Prostate gland (tissue), 2 donors: ENCODE data around the gene RHEB. TPM values are rescaled to one million over a fixed set of nuclear protein-coding genes. Genes with fewer than 3 reads are reported as not detected.

Experiments
- DNase-seq: peaks from one replicate; pipeline ENCODE4 v3.0.0-alpha.2; 2019; ENCODE audit warnings: low spot score
- H3K27ac ChIP-seq, 2 donors: fragments of 200-600 bp; sonication (generic); 2 replicates each; pipeline ENCODE4 v1.5.1; 2017 to 2019
- H3K27me3 ChIP-seq: fragments of 200-600 bp; sonication (generic); replicated peaks from 2 replicates; pipeline ENCODE4 v1.5.1; 2019; ENCODE audit not compliant: insufficient read depth
- H3K36me3 ChIP-seq, 2 donors: fragments of 200-600 bp; sonication (generic); 1 replicate in 1 of 2; 2 replicates in 1 of 2; pipeline versions ENCODE4 v1.5.1 to v1.8.1; 2017 to 2019
- H3K4me1 ChIP-seq: fragments of 200-600 bp; sonication (generic); replicated peaks from 2 replicates; pipeline ENCODE4 v1.5.1; 2019
- H3K4me3 ChIP-seq, 2 donors: fragments of 200-600 bp; sonication (generic); 2 replicates each; pipeline ENCODE4 v1.5.1; 2017 to 2019
- H3K9me3 ChIP-seq: fragments of 200-600 bp; sonication (generic); 2 replicates; pipeline ENCODE4 v1.5.1; 2017
- CTCF ChIP-seq, 4 experiments: fragments of 200-600 bp in 2 of 4; fragments of 450-650 bp in 2 of 4; sonication (generic) in 2 of 4; IDR thresholded peaks; 1 replicate in 3 of 4; 2 replicates in 1 of 4; pipeline ENCODE4 v1.5.1; 2016 to 2019; ENCODE audit warnings: antibody characterized with exemption in 4 of 4, mild to moderate bottlenecking in 2 of 4, moderate library complexity in 2 of 4
- POLR2A ChIP-seq: fragments of 450-650 bp; IDR thresholded peaks from one replicate; pipeline ENCODE4 v1.6.1; 2016; ENCODE audit warnings: antibody characterized with exemption, mild to moderate bottlenecking
- POLR2AphosphoS5 ChIP-seq: sonication (generic); formaldehyde crosslinking; IDR thresholded peaks from one replicate; pipeline ENCODE4 v1.6.1; 2017; ENCODE audit warnings: antibody characterized with exemption
- whole genome bisulfite sequencing: methylation state at CpG from one replicate; pipeline ENCODE4 v1.1.5; 2018; 5-methylcytosine and 5-hydroxymethylcytosine counted together
- intact Hi-C: fragments of 100-400 bp; cut with DNase I; formaldehyde crosslinking; loops from one replicate; pipeline ENCODE4 v1.14.2; 2022
- total RNA-seq, 2 donors: library from RNA; depleted of rRNA; stranded (reverse); fragments of >200 nt; gene quantifications; one replicate each; pipeline ENCODE4 v1.1.0, GENCODE V29; 2016

The RHEB gene
- total RNA-seq, 2 donors from 2014 or later, result 59.3 to 63.1 TPM

GRCh38 chr7:151490456-151491105, 29.1 kb downstream of the RHEB start:
- WGBS, result 83% methylated on average over 4 of the region's 4 CpGs

GRCh38 chr7:151489498-151489897, 30.2 kb downstream of the RHEB start:
- H3K27ac ChIP-seq, result no peak overlapping the region
- 75% methylated on average over 2 of the region's 2 CpGs for WGBS
- no peaks in the 10 kb centered on the region for H3K36me3 ChIP-seq

More at GRCh38 chr7:151490456-151491105, 29.1 kb downstream of the RHEB start:
- no peak for TF ChIP-seq POLR2A
- TF ChIP-seq CTCF (IDR thresholded peaks at IDR 0.05), result no peak
- no peak for TF ChIP-seq POLR2AphosphoS5
- intact Hi-C loops, result no loop called here
- H3K27ac ChIP-seq, result no peak overlapping the region
- H3K36me3 ChIP-seq, result no peaks in the 10 kb centered on the region
- no peak overlapping the region for H3K4me3 ChIP-seq
- H3K4me1 ChIP-seq, result no peaks in the 10 kb centered on the region
- H3K9me3 ChIP-seq, result no peaks in the 10 kb centered on the region
- H3K27me3 ChIP-seq, result no peaks in the 10 kb centered on the region
- no peak for DNase-seq

GRCh38 chr7:151488096-151488495, 31.6 kb downstream of the RHEB start:
- no peaks in the 10 kb centered on the region for H3K36me3 ChIP-seq
- TF ChIP-seq POLR2A (no peak), POLR2AphosphoS5 (no peak), CTCF (IDR thresholded peaks at IDR 0.05) (no peak)
- H3K27ac ChIP-seq, result no peak overlapping the region
- no peak overlapping the region for H3K4me3 ChIP-seq
- no peaks in the 10 kb centered on the region for H3K9me3 ChIP-seq
- H3K27me3 ChIP-seq, result no peaks in the 10 kb centered on the region
- DNase-seq, result no peak
- no peaks in the 10 kb centered on the region for H3K4me1 ChIP-seq
- intact Hi-C loops, result no loop called here

More at GRCh38 chr7:151489498-151489897, 30.2 kb downstream of the RHEB start:
- DNase-seq, result no peak
- intact Hi-C loops, result no loop called here
- TF ChIP-seq POLR2A, result no peak
- TF ChIP-seq CTCF (IDR thresholded peaks at IDR 0.05), result no peak
- TF ChIP-seq POLR2AphosphoS5, result no peak
- H3K4me1 ChIP-seq, result no peaks in the 10 kb centered on the region
- no peaks in the 10 kb centered on the region for H3K27me3 ChIP-seq
- H3K4me3 ChIP-seq, result no peak overlapping the region
- no peaks in the 10 kb centered on the region for H3K9me3 ChIP-seq

GRCh38 chr7:151487228-151487627, 32.5 kb downstream of the RHEB start:
- TF ChIP-seq POLR2A, result no peak
- TF ChIP-seq POLR2AphosphoS5, result no peak
- TF ChIP-seq CTCF (IDR thresholded peaks at IDR 0.05), result no peak
- Histone ChIP-seq H3K9me3 (no peaks in the 10 kb centered on the region), H3K27me3 (no peaks in the 10 kb centered on the region), H3K36me3 (no peaks in the 10 kb centered on the region), H3K4me3 (no peak overlapping the region), H3K4me1 (no peaks in the 10 kb centered on the region), H3K27ac (no peak overlapping the region)
- WGBS, result 30% methylated on average over 2 of the region's 2 CpGs
- intact Hi-C loops, result no loop called here
- no peak for DNase-seq

- Histone ChIP-seq H3K27me3 (no peaks in the 10 kb centered on the region), H3K36me3 (no peaks in the 10 kb centered on the region), H3K9me3 (no peaks in the 10 kb centered on the region), H3K4me1 (no peaks in the 10 kb centered on the region), H3K27ac (no peak overlapping the region), H3K4me3 (no peak overlapping the region)
- TF ChIP-seq CTCF (IDR thresholded peaks at IDR 0.05) (no peak), POLR2A (no peak), POLR2AphosphoS5 (no peak)
- intact Hi-C loops, result no loop called here
- DNase-seq, result no peak
- WGBS, result 95% methylated on average over 3 of the region's 3 CpGs
Observed at GRCh38 chr7:151486074-151486473, 33.6 kb downstream of the RHEB start.
